MCF 10A (cell line): Measurements from ENCODE around the gene PTMS. TPM values are rescaled to one million over a fixed set of nuclear protein-coding genes. Genes with fewer than 3 reads are reported as not detected.

ENCODE experiments used
- BruUV-seq: library from RNA; stranded (reverse); fragments of 400-500 nt; replicated peaks from 2 replicates; lab custom pipeline; 2021; lab: Mats Ljungman, UMichigan
- CTCF ChIA-PET: fragments of 300-600 bp; sonication (Branson Sonifier 250); formaldehyde crosslinking; extraction: SDS; loops from one replicate; lab custom pipeline; 2021; ENCODE audit warnings: antibody characterized with exemption, inconsistent platforms; lab: Yijun Ruan, JAX
- POLR2A ChIA-PET: fragments of 300-600, 350-650 bp; sonication (Branson Sonifier 250); formaldehyde crosslinking; extraction: SDS; loops from one replicate; lab custom pipeline; 2020; ENCODE audit warnings: antibody characterized with exemption, inconsistent platforms; lab: Yijun Ruan, JAX
- DNase-seq: peaks from one replicate; pipeline ENCODE4 v3.0.0-alpha.2; 2018; ENCODE audit not compliant: unreplicated experiment
- H3K27ac Mint-ChIP-seq: one replicate; pipeline ENCODE4 v1.8.0; 2022; ENCODE audit warnings: mild to moderate bottlenecking, low read depth, mixed read lengths; ENCODE audit not compliant: unreplicated experiment
- H3K27me3 Mint-ChIP-seq: one replicate; pipeline ENCODE4 v1.8.0; 2022; ENCODE audit warnings: mixed read lengths; ENCODE audit not compliant: insufficient read depth, unreplicated experiment
- H3K36me3 Mint-ChIP-seq: one replicate; pipeline ENCODE4 v1.8.0; 2022; ENCODE audit warnings: mild to moderate bottlenecking, moderate library complexity, mixed read lengths; ENCODE audit not compliant: insufficient read depth, unreplicated experiment
- H3K4me1 Mint-ChIP-seq: one replicate; pipeline ENCODE4 v1.8.0; 2022; ENCODE audit warnings: mixed read lengths; ENCODE audit not compliant: insufficient read depth, unreplicated experiment
- H3K4me3 Mint-ChIP-seq: one replicate; pipeline ENCODE4 v1.8.0; 2022; ENCODE audit warnings: mild to moderate bottlenecking, moderate library complexity, mixed read lengths; ENCODE audit not compliant: unreplicated experiment
- H3K9me3 Mint-ChIP-seq: one replicate; pipeline ENCODE4 v1.8.0; 2022; ENCODE audit warnings: mixed read lengths; ENCODE audit not compliant: unreplicated experiment
- CTCF ChIP-seq: fragments of 200-600 bp; IDR thresholded peaks from one replicate; pipeline ENCODE4 v1.8.0; 2022; ENCODE audit warnings: antibody characterized with exemption, mild to moderate bottlenecking; ENCODE audit not compliant: unreplicated experiment
- intact Hi-C: fragments of 100-400 bp; cut with micrococcal nuclease; formaldehyde crosslinking; loops from 2 replicates; pipeline ENCODE4 v1.14.1; 2022
- total RNA-seq: library from RNA; stranded (reverse); gene quantifications from 2 replicates; pipeline ENCODE4 v1.2.3, GENCODE V29; 2022

PTMS gene
- total RNA-seq, 1 experiment from 2014 or later: 284 TPM

- no peak overlapping the region for H3K27ac Mint-ChIP-seq
- intact Hi-C loops: no loop called here
- ChIA-PET CTCF (interaction anchor here (0.6 to 7.4 kb wide), 7 partner anchors 11 to 558 kb away, joined by 3 to 110 read pairs (median 3); partner anchors contain the start of gene MLF2), POLR2A (interaction anchor here (6.0 kb wide), 1 partner anchor 29 kb away, joined by 27 read pairs; the partner anchor contains the start of gene MLF2)
- H3K9me3 Mint-ChIP-seq: no peaks in the 10 kb centered on the region
- peaks cover 10% of the 10 kb centered on the region for H3K4me1 Mint-ChIP-seq
- H3K27me3 Mint-ChIP-seq: no peaks in the 10 kb centered on the region
- H3K36me3 Mint-ChIP-seq: no peaks in the 10 kb centered on the region
- no peak for DNase-seq
- no peak for TF ChIP-seq CTCF
- H3K4me3 Mint-ChIP-seq: no peak overlapping the region
- BruUV-seq: no TSS peak
Observed at GRCh38 chr12:6782119-6782518, 16.0 kb downstream of the PTMS start.

GRCh38 chr12:6782850-6783566 is 16.8 kb downstream of the PTMS start:
- Mint-ChIP-seq H3K9me3 (no peaks in the 10 kb centered on the region), H3K4me1 (peaks cover 10% of the 10 kb centered on the region), H3K4me3 (no peak overlapping the region), H3K36me3 (no peaks in the 10 kb centered on the region), H3K27ac (no peak overlapping the region), H3K27me3 (no peaks in the 10 kb centered on the region)
- DNase-seq: no peak
- POLR2A ChIA-PET: interaction anchor here (6.0 kb wide), 1 partner anchor 30 kb away, joined by 27 read pairs; the partner anchor contains the start of gene MLF2
- TF ChIP-seq CTCF: no peak
- CTCF ChIA-PET: interaction anchor here (0.6 to 7.4 kb wide), 8 partner anchors 12 to 87 kb away, joined by 3 to 110 read pairs (median 4); partner anchors contain the start of genes MLF2 and PTMS
- intact Hi-C loops: no loop called here
- BruUV-seq: no TSS peak

- H3K27me3 Mint-ChIP-seq: no peaks in the 10 kb centered on the region
- no TSS peak for BruUV-seq
- H3K4me3 Mint-ChIP-seq: no peak overlapping the region
- DNase-seq: no peak
- H3K27ac Mint-ChIP-seq: no peak overlapping the region
- TF ChIP-seq CTCF: no peak
- intact Hi-C loops: no loop called here
- no peaks in the 10 kb centered on the region for H3K9me3 Mint-ChIP-seq
- CTCF ChIA-PET: interaction anchor here (0.6 to 1.6 kb wide), 7 partner anchors 16 to 88 kb away, joined by 3 to 12 read pairs (median 4); partner anchors contain the start of genes MLF2 and PTMS
- POLR2A ChIA-PET: interaction anchor here (0.9 to 6.0 kb wide), 2 partner anchors 17 to 31 kb away, joined by 3 to 27 read pairs; partner anchors contain the start of gene MLF2
- peaks cover 3% of the 10 kb centered on the region for H3K4me1 Mint-ChIP-seq
- H3K36me3 Mint-ChIP-seq: no peaks in the 10 kb centered on the region
Observed at GRCh38 chr12:6783828-6784227, 17.7 kb downstream of the PTMS start.

GRCh38 chr12:6784296-6784695 is 18.1 kb downstream of the PTMS start:
- POLR2A ChIA-PET: interaction anchor here (0.9 to 6.0 kb wide), 2 partner anchors 17 to 31 kb away, joined by 3 to 27 read pairs; partner anchors contain the start of gene MLF2
- DNase-seq: peak; percentile 20
- H3K9me3 Mint-ChIP-seq: no peaks in the 10 kb centered on the region
- no peaks in the 10 kb centered on the region for H3K36me3 Mint-ChIP-seq
- CTCF ChIA-PET: interaction anchor here (0.6 to 1.6 kb wide), 6 partner anchors 18 to 188 kb away, joined by 3 to 12 read pairs (median 5); partner anchors contain the start of genes MLF2 and PTMS
- H3K4me3 Mint-ChIP-seq: no peak overlapping the region
- no peak overlapping the region for H3K27ac Mint-ChIP-seq
- TF ChIP-seq CTCF: no peak
- no peaks in the 10 kb centered on the region for H3K27me3 Mint-ChIP-seq
- no TSS peak for BruUV-seq
- no peaks in the 10 kb centered on the region for H3K4me1 Mint-ChIP-seq
- intact Hi-C loops: no loop called here
